WERI-Rb-1 (cell line): Measurements from ENCODE around the gene CHCHD1.
"Not testable (repeated sequence)": the region's sequence is repeated elsewhere in the genome, so short reads cannot be mapped to it uniquely, and the experiment has no call there.

Experiments
- DNase-seq: peaks from one replicate; pipeline ENCODE4 v3.0.0-alpha.2; 2020
- H3K27ac ChIP-seq: fragments of 250-450 bp; sonication (Bioruptor Pico); 2 replicates; pipeline ENCODE4 v1.5.1; 2020; ENCODE audit warnings: mild to moderate bottlenecking, moderate library complexity
- H3K27me3 ChIP-seq: fragments of 250-450 bp; sonication (Bioruptor Pico); 2 replicates; pipeline ENCODE4 v1.5.1; 2021; ENCODE audit warnings: mild to moderate bottlenecking, low read depth, moderate library complexity; ENCODE audit not compliant: insufficient read depth, severe bottlenecking
- H3K36me3 ChIP-seq: fragments of 250-450 bp; sonication (Bioruptor Pico); 2 replicates; pipeline ENCODE4 v1.5.1; 2020; ENCODE audit warnings: mild to moderate bottlenecking, moderate library complexity
- H3K4me3 ChIP-seq: 2 replicates; pipeline ENCODE4 v1.5.1; 2011; ENCODE audit warnings: low read depth, mild to moderate bottlenecking, control low read depth, low read length
- H3K9me3 ChIP-seq: fragments of 250-450 bp; sonication (Bioruptor Pico); 2 replicates; pipeline ENCODE4 v1.5.1; 2021; ENCODE audit warnings: mild to moderate bottlenecking, moderate library complexity; ENCODE audit not compliant: severe bottlenecking
- TF ChIP-seq, protein P1 (sequence below): IDR thresholded peaks from 2 replicates; pipeline ENCODE4 v1.5.1; 2011; ENCODE audit warnings: low read depth, mild to moderate bottlenecking, control low read depth, inconsistent platforms, low read length

Gene CHCHD1

GRCh38 chr10:73827346-73828089 is 45.7 kb downstream of the CHCHD1 start:
- H3K4me3 ChIP-seq = no peak overlapping the region
- H3K27ac ChIP-seq = no peak overlapping the region; the same call in 1 of the 2 replicates
- no peak for DNase-seq
- no peaks in the 10 kb centered on the region for H3K9me3 ChIP-seq
- peaks cover 33% of the 10 kb centered on the region for H3K36me3 ChIP-seq
- H3K27me3 ChIP-seq = no peaks in the 10 kb centered on the region
- TF ChIP-seq, protein P1, sequence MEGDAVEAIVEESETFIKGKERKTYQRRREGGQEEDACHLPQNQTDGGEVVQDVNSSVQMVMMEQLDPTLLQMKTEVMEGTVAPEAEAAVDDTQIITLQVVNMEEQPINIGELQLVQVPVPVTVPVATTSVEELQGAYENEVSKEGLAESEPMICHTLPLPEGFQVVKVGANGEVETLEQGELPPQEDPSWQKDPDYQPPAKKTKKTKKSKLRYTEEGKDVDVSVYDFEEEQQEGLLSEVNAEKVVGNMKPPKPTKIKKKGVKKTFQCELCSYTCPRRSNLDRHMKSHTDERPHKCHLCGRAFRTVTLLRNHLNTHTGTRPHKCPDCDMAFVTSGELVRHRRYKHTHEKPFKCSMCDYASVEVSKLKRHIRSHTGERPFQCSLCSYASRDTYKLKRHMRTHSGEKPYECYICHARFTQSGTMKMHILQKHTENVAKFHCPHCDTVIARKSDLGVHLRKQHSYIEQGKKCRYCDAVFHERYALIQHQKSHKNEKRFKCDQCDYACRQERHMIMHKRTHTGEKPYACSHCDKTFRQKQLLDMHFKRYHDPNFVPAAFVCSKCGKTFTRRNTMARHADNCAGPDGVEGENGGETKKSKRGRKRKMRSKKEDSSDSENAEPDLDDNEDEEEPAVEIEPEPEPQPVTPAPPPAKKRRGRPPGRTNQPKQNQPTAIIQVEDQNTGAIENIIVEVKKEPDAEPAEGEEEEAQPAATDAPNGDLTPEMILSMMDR = no peak

GRCh38 chr10:73828161-73828560 is 46.3 kb downstream of the CHCHD1 start:
- Histone ChIP-seq H3K9me3 (no peaks in the 10 kb centered on the region), H3K36me3 (peaks cover 31% of the 10 kb centered on the region), H3K27ac (no peak overlapping the region; the same call in 1 of the 2 replicates), H3K27me3 (no peaks in the 10 kb centered on the region), H3K4me3 (no peak overlapping the region)
- TF ChIP-seq, protein P1 = no peak
- DNase-seq = no peak

DNA sequence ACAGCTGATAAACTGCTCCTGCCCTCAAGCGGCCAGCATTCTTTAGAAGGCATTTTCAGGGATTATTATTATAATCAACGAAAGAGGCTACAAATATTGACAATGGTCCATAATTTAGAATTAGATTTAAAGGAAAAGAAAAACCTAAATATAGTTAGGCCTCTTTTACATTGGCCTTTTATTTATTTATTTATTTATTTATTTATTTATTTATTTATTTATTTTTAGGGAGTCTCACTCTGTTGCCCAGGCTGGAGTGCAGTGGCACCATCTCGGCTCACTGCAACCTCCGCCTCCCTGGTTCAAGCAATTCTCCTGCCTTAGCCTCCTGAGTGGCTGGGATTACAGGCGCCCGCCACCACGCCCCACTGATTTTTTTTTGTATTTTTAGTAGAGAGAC is 47.2 kb downstream of the CHCHD1 start:
- H3K36me3 ChIP-seq = peaks cover 22% of the 10 kb centered on the region

More for the DNA sequence above, 47.2 kb downstream of the CHCHD1 start:
- not testable (repeated sequence) for H3K27ac ChIP-seq, H3K4me3 ChIP-seq, DNase-seq, H3K9me3 ChIP-seq, H3K27me3 ChIP-seq
